DMS53 treated with DMSO at 0.1 percent for 48 hours (cell line): ENCODE results near the gene KIF25.
"Not testable (repeated sequence)": the region's sequence is repeated elsewhere in the genome, so short reads cannot be mapped to it uniquely, and the experiment has no call there.

Source experiments
- DNase-seq: peaks from one replicate; lab custom pipeline; 2025; ENCODE audit not compliant: unreplicated experiment; lab: John Stamatoyannopoulos, UW

KIF25 gene

GRCh38 chr6:168063431-168063830 lies 66.0 kb downstream of the KIF25 start:
- DNase-seq: no peak

- DNase-seq: no peak
Observed at GRCh38 chr6:168064226-168064807, 66.8 kb downstream of the KIF25 start.

- no peak for DNase-seq
Observed at GRCh38 chr6:168067081-168067759, 69.7 kb downstream of the KIF25 start.

GRCh38 chr6:168070804-168071203 lies 73.3 kb downstream of the KIF25 start:
- no peak for DNase-seq

- DNase-seq: no peak
Observed at GRCh38 chr6:168071620-168072019, 74.1 kb downstream of the KIF25 start.

- no peak for DNase-seq
Observed at GRCh38 chr6:168072261-168072660, 74.8 kb downstream of the KIF25 start.

- no peak for DNase-seq
Observed at GRCh38 chr6:168072730-168073129, 75.3 kb downstream of the KIF25 start.

GRCh38 chr6:168073937-168074730 lies 76.7 kb downstream of the KIF25 start:
- no peak for DNase-seq

GRCh38 chr6:168075216-168075615 lies 77.7 kb downstream of the KIF25 start:
- DNase-seq: no peak

GRCh38 chr6:168075787-168076202 lies 78.3 kb downstream of the KIF25 start:
- no peak for DNase-seq

- not testable (repeated sequence) for DNase-seq
Observed at GRCh38 chr6:168077401-168077800, 79.9 kb downstream of the KIF25 start.

- DNase-seq: no peak
Observed at GRCh38 chr6:168078175-168078942, 80.9 kb downstream of the KIF25 start.

- no peak for DNase-seq
Observed at GRCh38 chr6:168078943-168079405, 81.5 kb downstream of the KIF25 start, which contains the start of gene FRMD1. Gene FRMD1, minus strand, starts transcription at chr6:168079212. Its CDS starts 118 bp downstream, at chr6:168079094.

- no peak for DNase-seq
Observed at GRCh38 chr6:168080393-168081077, 83.1 kb downstream of the KIF25 start.

- no peak for DNase-seq
Observed at GRCh38 chr6:168081858-168082546, 84.5 kb downstream of the KIF25 start.

GRCh38 chr6:168082860-168083513 lies 85.5 kb downstream of the KIF25 start:
- no peak for DNase-seq

- no peak for DNase-seq
Observed at GRCh38 chr6:168083514-168083885, 86.0 kb downstream of the KIF25 start.

- DNase-seq: no peak
Observed at GRCh38 chr6:168084465-168085160, 87.1 kb downstream of the KIF25 start.

GRCh38 chr6:168086066-168086465 lies 88.6 kb downstream of the KIF25 start:
- DNase-seq: no peak
